ENCODE results near the gene RNF26. TPM values are rescaled to one million over a fixed set of nuclear protein-coding genes. Genes with fewer than 3 reads are reported as not detected.

RNF26 gene
- total and polyA plus RNA-seq, 2 of the 13 experiments (the other 11 are each of a cell fraction or from before 2014, with no cell fraction given), result 11.9 to 26.3 TPM

- Histone ChIP-seq H3K36me3 (replicated peaks in 1 of 2; ENCODE audit: control insufficient read depth in 1 of 2, insufficient read depth in 2 of 2, low read length in 2 of 2) (peaks cover 7 to 31% of the 10 kb centered on the region in 2 experiments; a peak in 4 of 5 replicates), H4K20me1 (ENCODE audit: insufficient read depth, low read length) (no peaks in the 10 kb centered on the region; the same call in 1 of the 2 replicates), H3K27ac (ENCODE audit: extremely low read length, insufficient read depth, low read length) (no peak overlapping the region), H3K4me2 (ENCODE audit: low read depth, low read length) (no peak overlapping the region), H3K27me3 (ENCODE audit: control insufficient read depth in 1 of 2, insufficient read depth in 2 of 2, low read length in 2 of 2) (no peaks in the 10 kb centered on the region), H3K4me1 (ENCODE audit: insufficient read depth, low read length) (peaks cover 67% of the 10 kb centered on the region), H2AFZ (ENCODE audit: low read length) (no peak overlapping the region), H3K9ac (ENCODE audit: insufficient read depth, low read depth, low read length) (no peak overlapping the region), H3K4me3 (replicated peaks in 1 of 3; ENCODE audit: insufficient read depth in 1 of 3, low read depth in 2 of 3, low read length in 3 of 3) (no peak overlapping the region), H3K9me3 (ENCODE audit: low read length) (no peaks in the 10 kb centered on the region), H3K79me2 (ENCODE audit: insufficient read depth, low read length) (peaks cover 2% of the 10 kb centered on the region)
- ChIA-PET CTCF (ENCODE audit: low intra/inter-chr PET ratio, low total read pairs) (interaction anchor here (1.0 kb wide), 1 partner anchor 17 kb away, joined by 3 read pairs; no protein-coding TSS in a partner anchor), POLR2A (interaction anchor here (4.2 kb wide), 1 partner anchor 11 kb away, joined by 16 read pairs; no protein-coding TSS in a partner anchor)
- no peak for DNase-seq (ENCODE audit: low spot score)
- ATAC-seq, result no peak
- in situ Hi-C loops (cut with HindIII; ENCODE audit: extremely low pct_ligation_motif_present, low pct_unique_long_range_greater_than_20kb), result no loop called here
- intact Hi-C loops (cut with micrococcal nuclease; ENCODE audit: unreplicated experiment), result no loop called here
- WGBS (ENCODE audit: low lambda C conversion rate), result 96% methylated on average over 10 of the region's 13 CpGs
- no peak for FAIRE-seq
- no TSS peak for BruUV-seq (replicated peaks)
- TF ChIP-seq SMAD9 (CRISPR knock-in tag; IDR thresholded peaks at IDR 0.05) (no peak), MBD4 (IDR thresholded peaks at IDR 0.05; ENCODE audit: borderline replicate concordance, low read length) (no peak), HNF4A (CRISPR knock-in tag; IDR thresholded peaks at IDR 0.05) (no peak), MLX (CRISPR knock-in tag; IDR thresholded peaks at IDR 0.05) (no peak), RFX1 (IDR thresholded peaks at IDR 0.05) (no peak), ZFX (CRISPR knock-in tag; IDR thresholded peaks at IDR 0.05; ENCODE audit: low read depth) (no peak), MYC (CRISPR knock-in tag; IDR thresholded peaks at IDR 0.05; ENCODE audit: borderline replicate concordance) (no peak), HMG20A (CRISPR knock-in tag; IDR thresholded peaks at IDR 0.05; ENCODE audit: borderline replicate concordance) (no peak), SP1 (IDR thresholded peaks at IDR 0.05) (no peak), SP1 (CRISPR knock-in tag; IDR thresholded peaks at IDR 0.05) (no peak)
These were observed 22.7 kb downstream of the RNF26 start for GRCh38 chr11:119357074-119357473.
